Measurements from ENCODE around the gene CST11. TPM values are rescaled to one million over a fixed set of nuclear protein-coding genes. Genes with fewer than 3 reads are reported as not detected.

Gene CST11
- total and polyA plus RNA-seq, 8 donors, result not detected

DNA sequence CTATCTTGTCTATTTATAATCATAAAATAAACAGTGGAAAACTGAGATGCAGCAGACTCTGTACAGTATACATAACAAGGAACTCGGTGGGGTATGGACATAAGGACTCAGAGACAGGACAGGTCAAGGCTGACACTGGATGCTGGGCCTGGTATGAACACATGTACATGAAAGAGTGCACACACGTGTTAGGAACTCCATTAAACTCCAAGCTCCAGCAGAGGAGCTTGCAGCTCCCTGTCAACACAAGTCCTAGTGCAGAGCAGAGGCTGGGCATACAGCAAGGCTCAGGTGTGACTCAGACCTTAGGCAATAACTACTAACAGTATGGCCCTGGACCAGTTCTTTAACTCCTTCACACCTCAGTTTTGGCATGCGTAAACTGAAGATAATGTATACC lies 48.5 kb downstream of the CST11 start:
- TF ChIP-seq, protein P1, sequence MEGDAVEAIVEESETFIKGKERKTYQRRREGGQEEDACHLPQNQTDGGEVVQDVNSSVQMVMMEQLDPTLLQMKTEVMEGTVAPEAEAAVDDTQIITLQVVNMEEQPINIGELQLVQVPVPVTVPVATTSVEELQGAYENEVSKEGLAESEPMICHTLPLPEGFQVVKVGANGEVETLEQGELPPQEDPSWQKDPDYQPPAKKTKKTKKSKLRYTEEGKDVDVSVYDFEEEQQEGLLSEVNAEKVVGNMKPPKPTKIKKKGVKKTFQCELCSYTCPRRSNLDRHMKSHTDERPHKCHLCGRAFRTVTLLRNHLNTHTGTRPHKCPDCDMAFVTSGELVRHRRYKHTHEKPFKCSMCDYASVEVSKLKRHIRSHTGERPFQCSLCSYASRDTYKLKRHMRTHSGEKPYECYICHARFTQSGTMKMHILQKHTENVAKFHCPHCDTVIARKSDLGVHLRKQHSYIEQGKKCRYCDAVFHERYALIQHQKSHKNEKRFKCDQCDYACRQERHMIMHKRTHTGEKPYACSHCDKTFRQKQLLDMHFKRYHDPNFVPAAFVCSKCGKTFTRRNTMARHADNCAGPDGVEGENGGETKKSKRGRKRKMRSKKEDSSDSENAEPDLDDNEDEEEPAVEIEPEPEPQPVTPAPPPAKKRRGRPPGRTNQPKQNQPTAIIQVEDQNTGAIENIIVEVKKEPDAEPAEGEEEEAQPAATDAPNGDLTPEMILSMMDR (IDR thresholded peaks at IDR 0.05), result no peak
- no peak for FAIRE-seq
- no peak overlapping the region for H3K4me3 ChIP-seq
- no peak overlapping the region for H3K27ac ChIP-seq
- H3K4me1 ChIP-seq, result peaks cover 0 to 7% (median 0%) of the 10 kb centered on the region in 3 donors
- intact Hi-C loops (cut with DNase I), result no loop called here
- H3K9me3 ChIP-seq, result no peaks in the 10 kb centered on the region
- DNase-seq, result peak in 1 of 6 donors; percentile 16
- H3K27me3 ChIP-seq, result no peaks in the 10 kb centered on the region
- 51 to 57% methylated on average over 3 of the region's 3 CpGs for WGBS, 2 donors
- no peaks in the 10 kb centered on the region for H3K36me3 ChIP-seq
- peak in 3 of 4 donors; percentile 61 to 66 (median 66) for ATAC-seq

DNA sequence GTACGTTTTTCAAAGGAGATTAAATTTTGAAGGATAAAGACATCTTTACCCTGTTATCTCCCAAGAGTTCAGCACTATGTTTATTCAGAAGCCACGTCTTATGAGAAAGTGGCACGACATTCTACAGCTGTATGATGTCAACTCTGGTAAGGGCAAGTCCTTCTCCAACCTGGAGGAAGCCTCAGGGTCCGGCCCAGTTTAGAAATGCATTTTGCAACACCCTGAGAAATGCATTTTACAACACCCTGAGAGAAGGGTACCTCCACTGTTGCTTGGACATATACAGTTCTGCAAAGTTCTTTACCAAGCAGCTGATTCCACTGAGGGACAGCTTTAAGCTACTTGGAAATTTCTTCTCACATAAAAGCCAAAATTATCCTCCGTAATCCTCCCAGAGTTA lies 48.9 kb downstream of the CST11 start:
- intact Hi-C loops (cut with DNase I), result no loop called here
- TF ChIP-seq, protein P1 (IDR thresholded peaks at IDR 0.05), result no peak
- ATAC-seq, result no peak
- Histone ChIP-seq H3K9me3 (no peaks in the 10 kb centered on the region), H3K4me1 (peaks cover 0 to 3% (median 0%) of the 10 kb centered on the region in 3 donors), H3K27me3 (no peaks in the 10 kb centered on the region), H3K27ac (no peak overlapping the region), H3K4me3 (no peak overlapping the region), H3K36me3 (no peaks in the 10 kb centered on the region)
- 75 to 82% methylated on average over 5 of the region's 5 CpGs for WGBS, 2 donors
- no peak for DNase-seq
- FAIRE-seq, result no peak

DNA sequence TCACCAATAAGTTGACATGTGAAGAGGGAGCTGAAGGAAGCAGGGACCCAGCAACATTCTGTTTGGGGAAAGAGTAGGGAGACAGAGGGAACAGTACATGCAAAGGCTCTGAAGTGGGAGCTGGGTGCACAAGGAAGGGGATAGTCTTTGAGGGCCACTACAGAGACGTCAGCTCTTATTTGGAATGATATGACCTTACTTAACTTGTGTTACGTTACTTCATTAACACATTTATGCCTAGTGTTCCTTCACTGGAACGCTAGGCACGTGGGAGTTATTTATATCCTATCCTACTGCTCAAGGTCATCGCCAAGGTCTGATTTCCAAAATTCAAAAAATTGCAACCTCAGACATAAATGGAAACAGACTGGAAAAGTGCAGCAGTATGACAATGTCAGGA lies 51.6 kb downstream of the CST11 start:
- H3K27ac ChIP-seq, result no peak overlapping the region
- H3K4me3 ChIP-seq, result no peak overlapping the region
- ATAC-seq, result no peak
- TF ChIP-seq, protein P1 (IDR thresholded peaks at IDR 0.05), result no peak
- intact Hi-C loops (cut with DNase I), result no loop called here
- no peak for FAIRE-seq
- H3K27me3 ChIP-seq, result no peaks in the 10 kb centered on the region
- WGBS, 2 donors, result 36 to 43% methylated on average over 5 of the region's 5 CpGs
- H3K9me3 ChIP-seq, result no peaks in the 10 kb centered on the region
- H3K36me3 ChIP-seq, result no peaks in the 10 kb centered on the region
- no peak for DNase-seq
- no peaks in the 10 kb centered on the region for H3K4me1 ChIP-seq

Other genes with a start within 250 kb of the CST11 start
- 1 to 10 TPM; 4.2 to 9.6 (median 7.2) TPM for gene NXT1, start 102.1 kb downstream of the CST11 start, total RNA-seq
- 1 to 10 TPM; 7.8 to 8.8 TPM for gene NXT1, start 102.1 kb downstream of the CST11 start, polyA plus RNA-seq
- gene GZF1, start 90.7 kb downstream of the CST11 start, total RNA-seq, result 1 to 10 TPM; 3.5 to 7.9 (median 4.2) TPM
- 1 to 10 TPM; 4.3 to 4.5 TPM for gene GZF1, start 90.7 kb downstream of the CST11 start, polyA plus RNA-seq
- 1 to 10 TPM; 2.3 to 6.3 (median 3.9) TPM for gene NAPB, start 31.4 kb downstream of the CST11 start, total RNA-seq
- 10 to 100 TPM in 1 of 2 donors, 1 to 10 TPM in 1; 4.2 to 11.7 TPM for gene NAPB, start 31.4 kb downstream of the CST11 start, polyA plus RNA-seq
- not detected for gene CSTL1, start 13.2 kb downstream of the CST11 start, total RNA-seq
- not detected for gene CSTL1, start 13.2 kb downstream of the CST11 start, polyA plus RNA-seq
- gene CST8, start 38.2 kb upstream of the CST11 start, total RNA-seq, result not detected
- not detected for gene CST8, start 38.2 kb upstream of the CST11 start, polyA plus RNA-seq
- not detected for gene CST9L, start 115.6 kb upstream of the CST11 start, total RNA-seq
- not detected for gene CST9L, start 115.6 kb upstream of the CST11 start, polyA plus RNA-seq
- gene CST9, start 153.0 kb upstream of the CST11 start, total RNA-seq, result not detected
- not detected for gene CST9, start 153.0 kb upstream of the CST11 start, polyA plus RNA-seq
- 100 to 1,000 TPM; 232 to 445 (median 264) TPM for gene CST3, start 185.1 kb upstream of the CST11 start, total RNA-seq
- 100 to 1,000 TPM; 201 to 319 TPM for gene CST3, start 185.1 kb upstream of the CST11 start, polyA plus RNA-seq
- not detected for gene CST4, start 236.2 kb upstream of the CST11 start, total RNA-seq
- not detected for gene CST4, start 236.2 kb upstream of the CST11 start, polyA plus RNA-seq

All from pancreas (tissue), 10 donors.